Measurements from ENCODE around the gene DLG1.
"Not testable (repeated sequence)": the region's sequence is repeated elsewhere in the genome, so short reads cannot be mapped to it uniquely, and the experiment has no call there.

The DLG1 gene

DNA sequence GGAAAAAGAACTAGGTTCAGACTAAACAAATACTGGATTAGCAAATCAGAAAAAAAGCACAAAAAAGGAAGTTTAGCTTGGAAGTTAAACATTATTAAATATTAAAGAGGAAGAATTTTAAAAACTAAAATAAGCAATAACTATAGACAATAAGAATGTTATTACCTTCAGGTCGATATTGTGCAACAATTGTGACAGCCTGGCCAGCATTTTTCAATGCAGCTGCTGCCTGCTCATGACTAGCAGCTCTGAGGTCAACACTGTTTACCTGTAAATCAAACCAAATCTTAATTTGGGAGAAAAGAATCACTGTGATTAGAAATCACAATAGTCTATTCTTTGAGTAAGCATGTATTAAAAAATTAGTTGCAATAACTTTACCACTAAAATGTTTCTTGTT is 193.7 kb downstream of the DLG1 start:
- Mint-ChIP-seq H3K4me3 (no peak overlapping the region), H3K4me1 (no peaks in the 10 kb centered on the region), H3K9me3 (no peaks in the 10 kb centered on the region), H3K27ac (no peak overlapping the region), H3K36me3 (ENCODE audit: low read depth) (peaks cover 30% of the 10 kb centered on the region), H3K27me3 (no peaks in the 10 kb centered on the region)
- DNase-seq (no peak), ATAC-seq (no peak)

DNA sequence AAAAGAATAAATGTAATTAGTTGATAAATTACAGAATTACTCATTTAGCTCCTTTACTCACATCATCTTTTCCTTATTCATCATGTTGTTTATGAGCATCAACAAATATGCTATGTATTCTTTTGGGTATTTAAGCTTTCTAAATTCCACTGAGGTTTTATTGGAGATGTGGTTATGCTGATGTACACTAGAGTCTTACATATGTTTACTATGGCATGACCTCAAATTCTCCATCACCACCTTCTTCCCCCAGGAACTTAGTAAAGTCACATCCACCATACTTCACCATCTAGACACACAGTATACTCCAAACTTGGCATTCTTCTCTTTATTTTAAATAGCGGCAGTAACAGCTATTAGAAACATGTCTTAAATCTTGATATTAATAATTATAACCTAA is 194.6 kb downstream of the DLG1 start:
- no peak overlapping the region for H3K4me3 Mint-ChIP-seq
- ATAC-seq: no peak

DNA sequence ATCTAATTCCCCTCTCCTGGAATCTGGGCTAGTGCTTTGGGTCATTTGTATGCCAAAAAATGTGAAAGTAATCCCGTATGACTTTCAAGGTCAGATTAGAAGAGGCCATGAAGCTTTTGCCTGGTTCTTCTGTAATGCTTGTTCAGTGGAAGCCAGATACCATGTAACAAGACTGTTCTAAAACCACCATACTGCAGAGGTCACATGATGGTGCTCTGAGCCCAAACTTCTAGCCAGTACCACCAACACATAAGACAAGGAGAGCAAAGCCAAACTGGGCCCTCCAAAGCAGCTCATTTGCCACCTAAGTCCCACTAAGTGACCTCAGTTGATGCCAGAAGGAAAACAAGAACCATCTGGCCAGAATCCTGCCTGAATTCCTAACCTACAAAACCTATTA is 204.5 kb downstream of the DLG1 start:
- Mint-ChIP-seq H3K4me1 (peaks cover under 1% of the 10 kb centered on the region), H3K9me3 (no peaks in the 10 kb centered on the region), H3K36me3 (ENCODE audit: low read depth) (peaks cover 8% of the 10 kb centered on the region), H3K27ac (no peak overlapping the region), H3K4me3 (no peak overlapping the region), H3K27me3 (no peaks in the 10 kb centered on the region)
- DNase-seq: no peak
- no peak for ATAC-seq

More for the DNA sequence above, 194.6 kb downstream of the DLG1 start:
- H3K4me1 Mint-ChIP-seq: no peaks in the 10 kb centered on the region
- DNase-seq: no peak
- H3K36me3 Mint-ChIP-seq (ENCODE audit: low read depth): peaks cover 28% of the 10 kb centered on the region
- H3K9me3 Mint-ChIP-seq: no peaks in the 10 kb centered on the region
- H3K27ac Mint-ChIP-seq: no peak overlapping the region
- no peaks in the 10 kb centered on the region for H3K27me3 Mint-ChIP-seq

DNA sequence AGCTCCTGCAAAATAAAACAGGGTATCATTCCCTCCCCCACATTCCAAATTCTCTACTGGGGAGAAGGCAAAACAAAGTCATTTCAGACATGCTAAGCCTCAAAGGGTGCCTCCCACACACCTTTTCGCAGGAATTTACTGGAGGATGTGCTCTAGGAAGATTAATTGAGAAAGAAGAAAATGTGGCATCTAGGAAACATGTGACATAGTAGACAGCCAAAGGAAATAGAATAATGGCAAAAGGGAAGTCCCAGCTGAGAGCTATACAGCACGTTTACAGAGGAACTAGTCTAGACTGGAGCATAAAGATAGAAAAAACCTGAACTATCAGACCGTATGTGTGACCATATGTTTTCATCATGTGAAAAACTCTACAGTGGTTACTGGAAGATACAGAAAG is 210.0 kb downstream of the DLG1 start:
- no peak for ATAC-seq
- H3K27me3 Mint-ChIP-seq: no peaks in the 10 kb centered on the region
- no peaks in the 10 kb centered on the region for H3K9me3 Mint-ChIP-seq
- H3K4me3 Mint-ChIP-seq: no peak overlapping the region
- H3K4me1 Mint-ChIP-seq: peaks cover 17% of the 10 kb centered on the region
- H3K27ac Mint-ChIP-seq: no peak overlapping the region
- H3K36me3 Mint-ChIP-seq (ENCODE audit: low read depth): peaks cover 21% of the 10 kb centered on the region
- no peak for DNase-seq

DNA sequence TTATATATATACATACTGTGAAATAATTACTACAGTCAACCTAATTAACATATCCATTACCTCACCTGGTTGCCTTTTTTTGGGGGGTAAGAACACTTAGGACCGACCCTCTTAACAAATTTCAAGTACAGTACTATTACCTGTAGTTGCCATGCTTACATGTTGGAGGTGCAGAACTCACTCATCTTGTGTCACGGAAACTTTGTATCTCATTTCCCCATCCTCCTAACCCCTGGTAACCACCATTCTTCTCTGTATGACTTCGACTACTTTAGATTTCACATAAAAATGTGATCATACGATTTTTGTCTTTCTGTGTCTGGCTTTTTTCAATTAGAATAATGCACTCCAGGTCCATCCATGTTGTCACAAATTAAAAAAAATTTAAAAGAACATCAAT is 213.3 kb downstream of the DLG1 start:
- peaks cover 21% of the 10 kb centered on the region for H3K36me3 Mint-ChIP-seq (ENCODE audit: low read depth)
- no peak overlapping the region for H3K27ac Mint-ChIP-seq
- no peaks in the 10 kb centered on the region for H3K27me3 Mint-ChIP-seq
- peaks cover 17% of the 10 kb centered on the region for H3K4me1 Mint-ChIP-seq
- DNase-seq (no peak), ATAC-seq (peak; percentile 60)
- no peaks in the 10 kb centered on the region for H3K9me3 Mint-ChIP-seq
- no peak overlapping the region for H3K4me3 Mint-ChIP-seq

DNA sequence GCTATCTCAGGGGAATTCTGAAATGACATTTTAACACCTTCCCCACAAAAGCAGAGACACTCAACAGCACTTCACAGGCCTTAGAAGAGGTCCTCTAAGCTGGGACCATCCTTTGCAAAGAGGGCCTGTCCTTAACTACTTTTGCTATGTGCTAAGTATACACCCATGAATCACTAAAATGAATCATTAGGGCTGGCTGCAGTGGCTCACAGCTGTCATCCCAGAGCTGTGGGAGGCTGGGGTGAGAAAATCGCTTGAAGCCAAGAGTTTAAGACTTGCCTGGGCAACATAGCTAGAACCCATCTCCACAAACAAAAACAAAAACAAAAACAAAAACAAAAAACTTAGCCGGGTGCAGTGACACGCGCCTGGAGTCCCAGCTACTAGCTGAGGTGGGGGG is 214.9 kb downstream of the DLG1 start:
- Mint-ChIP-seq H3K36me3 (ENCODE audit: low read depth) (peaks cover 18% of the 10 kb centered on the region), H3K27me3 (no peaks in the 10 kb centered on the region), H3K4me1 (peaks cover 14% of the 10 kb centered on the region), H3K27ac (no peak overlapping the region), H3K9me3 (no peaks in the 10 kb centered on the region), H3K4me3 (no peak overlapping the region)
- DNase-seq (peak; percentile 18), ATAC-seq (peak; percentile 98)

DNA sequence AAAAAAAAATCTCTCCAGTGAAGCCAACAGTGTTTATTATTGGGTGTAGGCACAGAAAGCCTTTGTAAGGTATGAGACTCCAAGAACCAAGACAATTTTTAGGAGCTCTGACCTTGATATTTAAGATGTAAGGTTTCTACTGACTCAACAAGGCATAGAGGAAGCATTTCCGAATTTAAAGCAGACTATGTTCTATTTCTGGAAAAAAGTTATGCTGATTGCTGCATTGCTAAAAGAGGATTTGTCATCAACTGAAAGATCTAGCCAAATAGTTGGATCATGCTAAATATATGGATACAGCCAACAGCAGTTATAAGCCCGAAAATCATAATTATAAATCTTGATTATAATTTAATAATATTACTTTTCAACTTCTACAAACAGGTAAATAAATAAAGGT is 215.5 kb downstream of the DLG1 start:
- no peaks in the 10 kb centered on the region for H3K27me3 Mint-ChIP-seq
- H3K36me3 Mint-ChIP-seq (ENCODE audit: low read depth): peaks cover 17% of the 10 kb centered on the region
- H3K27ac Mint-ChIP-seq: no peak overlapping the region
- peaks cover 12% of the 10 kb centered on the region for H3K4me1 Mint-ChIP-seq
- DNase-seq (no peak), ATAC-seq (no peak)
- H3K4me3 Mint-ChIP-seq: no peak overlapping the region
- H3K9me3 Mint-ChIP-seq: no peaks in the 10 kb centered on the region

DNA sequence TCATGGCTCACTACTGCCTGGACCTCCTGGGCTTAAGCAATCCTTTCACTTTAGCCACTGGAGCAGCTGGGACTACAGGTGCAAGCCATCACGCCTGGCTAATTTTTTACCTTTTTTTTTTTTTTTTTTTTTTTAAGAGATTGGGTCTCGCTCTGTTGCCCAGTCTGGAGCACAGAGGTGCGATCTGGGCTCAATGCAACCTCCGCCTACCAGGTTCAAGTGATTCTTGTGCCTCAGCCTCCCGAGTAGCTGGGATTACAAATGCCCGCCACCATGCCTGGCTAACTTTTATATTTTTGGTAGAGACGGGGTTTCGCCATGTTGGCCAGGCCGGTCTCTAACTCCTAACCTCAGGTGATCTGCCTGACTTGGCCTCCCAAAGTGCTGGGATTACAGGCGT is 218.1 kb downstream of the DLG1 start:
- DNase-seq (no peak), ATAC-seq (no peak)
- no peaks in the 10 kb centered on the region for H3K9me3 Mint-ChIP-seq
- peaks cover 13% of the 10 kb centered on the region for H3K36me3 Mint-ChIP-seq (ENCODE audit: low read depth)
- H3K27ac Mint-ChIP-seq: no peak overlapping the region
- H3K27me3 Mint-ChIP-seq: no peaks in the 10 kb centered on the region
- H3K4me1 Mint-ChIP-seq: peaks cover 9% of the 10 kb centered on the region
- H3K4me3 Mint-ChIP-seq: no peak overlapping the region

DNA sequence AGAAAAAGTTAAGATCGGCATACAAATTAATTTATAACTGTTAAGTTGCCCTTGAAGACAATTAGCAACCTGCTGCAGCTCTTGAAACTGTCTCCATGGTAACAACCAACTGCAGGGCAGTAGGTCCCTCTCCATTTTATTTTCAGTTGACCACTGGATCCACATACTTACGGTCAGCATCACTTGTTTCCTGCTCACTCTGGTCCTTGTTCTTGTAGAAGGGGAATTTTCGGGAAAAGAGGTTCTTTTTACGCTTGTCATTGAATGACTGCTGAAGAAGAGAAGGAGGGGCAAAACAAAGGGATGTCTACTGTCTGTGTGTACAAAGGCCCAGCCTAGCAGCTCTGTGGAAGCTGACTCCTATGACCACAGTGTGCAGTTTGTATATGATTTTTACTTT is 222.0 kb downstream of the DLG1 start:
- Mint-ChIP-seq H3K27me3 (no peaks in the 10 kb centered on the region), H3K9me3 (no peaks in the 10 kb centered on the region), H3K4me3 (no peak overlapping the region), H3K4me1 (no peaks in the 10 kb centered on the region), H3K27ac (no peak overlapping the region), H3K36me3 (ENCODE audit: low read depth) (peaks cover 11% of the 10 kb centered on the region)
- no peak for ATAC-seq
- DNase-seq: no peak

DNA sequence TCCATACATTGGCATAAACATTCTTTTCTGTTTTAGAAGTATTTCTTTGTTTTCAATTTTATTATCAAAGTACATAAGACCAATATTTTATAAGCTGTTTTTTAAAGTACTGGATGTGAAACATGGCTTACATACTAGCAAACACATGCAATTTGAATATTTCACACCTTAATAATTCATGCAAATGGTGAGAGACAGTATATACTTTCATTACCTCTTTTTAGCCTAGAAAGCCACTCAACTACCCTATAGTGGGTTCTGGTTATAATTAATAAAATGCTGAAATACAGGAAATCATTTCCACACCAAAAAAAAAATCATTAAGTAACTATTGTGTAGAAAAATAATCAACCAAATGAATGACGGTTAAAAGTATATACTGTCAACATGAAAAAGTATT is 230.3 kb downstream of the DLG1 start:
- H3K27me3 Mint-ChIP-seq: no peaks in the 10 kb centered on the region
- no peaks in the 10 kb centered on the region for H3K4me1 Mint-ChIP-seq
- peaks cover 16% of the 10 kb centered on the region for H3K36me3 Mint-ChIP-seq (ENCODE audit: low read depth)
- no peak for DNase-seq
- no peak overlapping the region for H3K27ac Mint-ChIP-seq
- H3K4me3 Mint-ChIP-seq: no peak overlapping the region
- no peaks in the 10 kb centered on the region for H3K9me3 Mint-ChIP-seq
- ATAC-seq: no peak

DNA sequence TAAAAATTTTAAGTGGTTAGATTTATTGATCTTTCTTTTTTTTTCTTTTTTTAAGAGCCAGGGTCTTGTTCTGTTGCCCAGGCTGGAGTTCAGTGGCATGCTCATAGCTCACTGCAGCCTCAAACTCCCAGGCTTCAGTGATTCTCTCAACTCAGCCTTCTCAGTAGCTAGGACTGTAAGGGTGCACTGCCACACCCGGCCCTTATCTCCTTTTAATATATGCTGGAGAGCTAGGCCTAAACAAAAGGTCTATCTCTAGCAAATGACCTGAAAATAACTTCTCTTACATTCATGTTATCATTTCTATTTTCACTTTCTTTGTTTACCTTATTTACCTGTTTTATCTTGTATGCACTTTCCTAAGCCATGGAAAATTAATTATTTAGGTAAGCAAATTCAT is 233.6 kb downstream of the DLG1 start:
- Mint-ChIP-seq H3K4me3 (no peak overlapping the region), H3K9me3 (no peaks in the 10 kb centered on the region), H3K36me3 (ENCODE audit: low read depth) (peaks cover 26% of the 10 kb centered on the region), H3K27me3 (no peaks in the 10 kb centered on the region), H3K27ac (no peak overlapping the region), H3K4me1 (no peaks in the 10 kb centered on the region)
- ATAC-seq (no peak), DNase-seq (no peak)

DNA sequence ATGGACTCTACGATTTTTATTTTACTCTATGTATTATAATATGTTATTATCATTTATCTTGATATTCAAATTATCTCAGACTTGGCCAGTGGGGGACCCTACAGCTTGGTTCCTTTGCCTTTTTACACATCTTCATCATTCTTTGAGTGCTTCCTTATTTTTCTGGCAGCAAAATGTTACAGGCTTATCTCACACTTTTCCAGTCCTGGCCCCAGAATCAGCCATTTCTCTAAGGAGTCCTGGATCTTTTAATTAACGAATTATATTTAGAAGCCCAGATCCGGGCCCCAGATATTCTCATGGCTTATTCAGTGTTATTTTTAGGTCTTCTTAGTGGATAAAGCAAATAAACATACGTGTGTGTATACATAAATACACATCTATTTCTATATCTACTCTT is 236.0 kb downstream of the DLG1 start:
- Mint-ChIP-seq H3K9me3 (no peaks in the 10 kb centered on the region), H3K4me3 (no peak overlapping the region), H3K36me3 (ENCODE audit: low read depth) (peaks cover 42% of the 10 kb centered on the region), H3K27me3 (no peaks in the 10 kb centered on the region), H3K4me1 (no peaks in the 10 kb centered on the region), H3K27ac (no peak overlapping the region)
- no peak for DNase-seq
- ATAC-seq: no peak

DNA sequence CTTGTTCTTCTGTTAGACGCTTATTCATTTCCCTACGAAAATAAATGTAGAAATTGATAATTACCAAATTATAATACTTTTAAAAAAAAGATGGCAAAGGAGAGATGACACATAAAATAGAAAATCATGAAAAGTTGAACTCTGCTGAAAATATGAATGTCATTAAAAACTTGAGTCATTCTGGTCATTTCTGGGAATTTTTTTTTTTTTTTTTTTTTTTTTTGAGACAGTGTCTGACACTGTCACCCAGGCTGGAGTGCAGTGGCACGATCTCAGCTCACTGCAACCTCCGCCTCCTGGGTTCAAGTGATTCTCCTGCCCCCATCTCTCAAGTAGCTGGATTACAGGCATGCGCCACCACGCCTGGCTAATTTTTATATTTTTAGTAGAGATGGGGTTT is 246.8 kb downstream of the DLG1 start:
- H3K4me3 Mint-ChIP-seq, H3K9me3 Mint-ChIP-seq, ATAC-seq, H3K27ac Mint-ChIP-seq, DNase-seq, H3K27me3 Mint-ChIP-seq: not testable (repeated sequence)
- Mint-ChIP-seq H3K4me1 (peaks cover 11% of the 10 kb centered on the region), H3K36me3 (ENCODE audit: low read depth) (peaks cover 25% of the 10 kb centered on the region)

DNA sequence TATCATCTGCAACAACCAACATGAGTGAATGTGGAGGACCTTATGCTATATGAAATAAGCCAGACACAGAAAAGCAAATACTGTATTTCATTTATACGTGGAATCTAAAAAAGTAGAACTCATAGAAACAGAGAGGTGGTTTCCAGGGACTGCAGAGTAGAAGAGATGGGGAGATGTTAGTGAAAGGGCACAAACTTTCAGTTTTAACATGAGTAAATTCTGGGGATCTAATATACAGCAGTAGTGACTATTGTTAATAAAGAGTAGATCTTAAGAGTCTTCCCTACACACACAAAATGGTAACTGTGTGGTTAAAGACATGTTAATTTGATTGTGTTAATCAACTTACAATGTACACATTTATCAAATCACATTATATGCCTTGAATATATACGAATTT is 247.9 kb downstream of the DLG1 start:
- peak; percentile 65 for ATAC-seq
- no peak for DNase-seq
- no peak overlapping the region for H3K27ac Mint-ChIP-seq

DNA sequence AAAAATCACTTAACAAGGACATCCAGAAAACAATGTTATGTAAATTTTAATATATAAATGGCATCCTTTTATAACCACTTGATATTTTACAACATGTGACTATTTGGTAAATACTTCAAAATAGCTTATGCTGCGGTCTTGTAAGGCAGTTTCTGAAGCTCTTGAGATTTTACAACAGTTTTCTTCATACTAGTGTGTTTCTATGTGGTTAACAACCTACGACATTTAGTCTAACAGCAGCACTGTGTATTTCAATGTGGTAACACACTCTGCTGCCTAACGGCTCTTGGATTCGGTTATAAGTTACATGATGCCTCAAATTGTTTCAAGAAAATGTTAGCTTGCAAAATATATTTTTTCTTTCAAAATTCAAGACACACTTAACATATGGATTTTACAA is 255.9 kb downstream of the DLG1 start:
- DNase-seq (no peak), ATAC-seq (no peak)
- H3K4me1 Mint-ChIP-seq: no peaks in the 10 kb centered on the region
- no peaks in the 10 kb centered on the region for H3K27me3 Mint-ChIP-seq
- H3K27ac Mint-ChIP-seq: no peak overlapping the region
- peaks cover 11% of the 10 kb centered on the region for H3K36me3 Mint-ChIP-seq (ENCODE audit: low read depth)
- no peak overlapping the region for H3K4me3 Mint-ChIP-seq
- H3K9me3 Mint-ChIP-seq: no peaks in the 10 kb centered on the region

More for the DNA sequence above, 247.9 kb downstream of the DLG1 start:
- no peak overlapping the region for H3K4me3 Mint-ChIP-seq
- H3K27me3 Mint-ChIP-seq: no peaks in the 10 kb centered on the region
- peaks cover 27% of the 10 kb centered on the region for H3K36me3 Mint-ChIP-seq (ENCODE audit: low read depth)
- H3K9me3 Mint-ChIP-seq: no peaks in the 10 kb centered on the region
- peaks cover 11% of the 10 kb centered on the region for H3K4me1 Mint-ChIP-seq

DNA sequence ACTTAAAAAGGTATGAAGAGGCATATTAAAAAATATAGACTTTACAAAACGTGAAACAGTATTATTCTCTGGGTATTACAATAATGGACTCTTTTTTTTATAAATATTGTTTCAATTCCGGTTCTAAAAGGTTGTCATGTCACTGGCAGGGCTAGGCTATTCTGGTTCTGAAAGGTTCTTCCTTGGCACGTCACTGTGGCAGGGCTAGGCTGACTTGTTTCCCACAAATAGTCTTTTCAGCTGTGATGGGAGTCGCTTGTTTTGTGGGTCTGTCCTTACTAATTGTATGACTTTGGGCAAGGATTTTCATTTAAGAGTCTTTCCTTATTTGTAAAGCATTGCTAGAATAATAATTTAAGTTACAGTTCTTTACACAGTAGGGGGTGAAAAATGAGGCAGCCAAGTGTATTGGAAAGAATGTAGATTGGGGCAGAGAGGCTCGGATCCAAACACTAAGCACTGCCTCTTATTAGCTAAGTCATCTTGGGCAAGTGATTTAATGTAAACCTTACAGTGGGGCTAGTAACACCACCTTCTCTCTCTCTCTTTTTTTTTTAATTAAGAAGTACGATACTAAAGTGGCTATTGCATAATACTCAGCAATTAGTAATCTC is 256.4 kb downstream of the DLG1 start:
- Mint-ChIP-seq H3K27ac (no peak overlapping the region), H3K9me3 (no peaks in the 10 kb centered on the region), H3K4me3 (no peak overlapping the region), H3K4me1 (no peaks in the 10 kb centered on the region), H3K36me3 (ENCODE audit: low read depth) (peaks cover 11% of the 10 kb centered on the region), H3K27me3 (no peaks in the 10 kb centered on the region)
- DNase-seq (no peak), ATAC-seq (no peak)

Measured in activated naive CD8-positive, alpha-beta T cell treated with anti-CD3 and anti-CD28 coated beads, Interleukin-2, amount 50 U/mL, for 24 hours (primary cell).